Measurements from ENCODE around the gene WNT7A. TPM values are rescaled to one million over a fixed set of nuclear protein-coding genes. Genes with fewer than 3 reads are reported as not detected.
A peak's percentile ranks its signal among the peaks of the same experiment; 100 is the strongest.

Gene WNT7A
- total RNA-seq, 2 donors from 2014 or later, result not detected

DNA sequence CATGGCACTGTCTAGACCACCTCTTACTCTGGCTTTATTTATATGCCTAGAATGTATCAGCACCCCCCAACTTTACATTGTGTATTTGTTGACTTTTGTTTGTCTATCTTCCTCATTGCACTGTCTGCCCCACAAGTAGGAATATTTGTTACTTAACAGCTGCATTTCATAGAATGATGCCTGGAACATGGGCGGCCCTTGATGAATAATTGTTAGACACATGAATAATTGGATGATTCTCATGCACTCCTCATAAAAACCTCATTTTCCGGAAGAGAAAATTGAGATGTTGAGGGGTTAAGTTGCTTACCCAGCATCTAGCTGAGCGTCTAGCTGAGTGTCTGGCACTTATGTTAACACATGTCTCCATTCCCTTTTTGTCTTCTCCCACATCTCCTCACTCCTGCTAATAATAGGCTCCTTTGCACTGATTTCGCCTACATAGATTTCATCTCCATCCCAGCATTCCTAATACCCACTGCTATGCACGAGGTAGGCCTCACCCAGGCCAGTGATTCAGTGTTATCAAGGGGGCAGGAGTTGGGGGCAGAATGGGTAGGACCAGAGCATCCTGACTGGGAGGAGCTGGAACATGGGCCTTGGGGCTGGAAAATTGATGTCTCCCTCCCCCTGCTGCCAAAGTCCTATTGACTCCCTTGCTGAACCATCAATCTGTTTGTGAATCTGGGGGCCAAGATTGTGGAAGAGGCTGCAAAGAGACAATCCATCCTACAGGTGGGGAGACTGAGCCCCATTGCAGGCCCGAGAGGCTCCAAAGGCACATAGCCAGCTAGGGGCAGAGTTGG lies 7.8 kb upstream of the WNT7A start:
- DNase-seq (no peak), ATAC-seq (no peak)
- intact Hi-C loops (cut with DNase I), result loop anchor here in 1 of 2 donors (10.0 kb wide), 1 partner anchor 223 kb away; no protein-coding TSS in a partner anchor

DNA sequence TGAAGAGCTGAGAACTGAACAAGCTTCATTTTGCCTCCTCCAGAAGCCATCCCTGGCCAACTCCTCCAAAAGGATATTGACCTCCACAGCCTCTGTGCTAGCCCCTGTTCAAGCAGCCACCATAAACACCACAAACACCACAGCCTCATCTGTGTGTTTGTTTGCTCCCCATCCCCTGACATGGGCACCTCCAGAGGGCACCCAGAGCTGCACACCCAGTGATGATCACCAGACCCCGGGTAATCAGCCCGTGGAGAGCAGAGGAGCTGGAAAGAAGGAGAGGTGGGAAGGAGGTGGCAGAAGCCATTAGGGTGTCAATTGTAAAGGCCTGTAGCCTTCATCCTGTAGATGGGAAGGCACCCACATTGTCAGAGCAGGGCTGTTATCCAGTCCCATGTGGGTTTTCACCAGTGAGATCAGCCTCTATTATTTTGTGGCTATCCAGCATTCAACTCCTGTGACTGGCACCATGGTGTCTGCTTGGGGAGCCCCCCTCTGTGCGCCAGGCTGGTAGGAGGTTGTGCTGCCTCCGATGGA lies 6.8 kb upstream of the WNT7A start:
- intact Hi-C loops (cut with DNase I), result loop anchor here in 1 of 2 donors (10.0 kb wide), 1 partner anchor 222 kb away; no protein-coding TSS in a partner anchor
- ATAC-seq (no peak), DNase-seq (no peak)

DNA sequence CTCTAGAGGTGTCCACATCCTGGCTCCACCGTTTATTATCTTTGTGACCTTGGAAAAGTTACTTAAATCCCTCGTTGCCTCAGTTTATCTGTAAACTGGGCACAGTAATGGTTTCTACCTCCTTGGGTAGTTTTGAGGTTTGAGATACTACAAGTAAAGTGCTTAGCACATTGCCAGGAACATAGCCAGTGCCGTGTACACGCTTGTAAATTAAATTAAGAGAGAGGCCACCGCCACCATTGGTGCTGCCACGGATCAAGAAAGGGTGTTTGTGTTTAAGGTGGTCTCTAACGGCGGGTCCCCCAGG lies 5.8 kb upstream of the WNT7A start:
- ATAC-seq (no peak), DNase-seq (no peak)
- intact Hi-C loops (cut with DNase I), result loop anchor here in 1 of 2 donors (10.0 kb wide), 1 partner anchor 221 kb away; no protein-coding TSS in a partner anchor

DNA sequence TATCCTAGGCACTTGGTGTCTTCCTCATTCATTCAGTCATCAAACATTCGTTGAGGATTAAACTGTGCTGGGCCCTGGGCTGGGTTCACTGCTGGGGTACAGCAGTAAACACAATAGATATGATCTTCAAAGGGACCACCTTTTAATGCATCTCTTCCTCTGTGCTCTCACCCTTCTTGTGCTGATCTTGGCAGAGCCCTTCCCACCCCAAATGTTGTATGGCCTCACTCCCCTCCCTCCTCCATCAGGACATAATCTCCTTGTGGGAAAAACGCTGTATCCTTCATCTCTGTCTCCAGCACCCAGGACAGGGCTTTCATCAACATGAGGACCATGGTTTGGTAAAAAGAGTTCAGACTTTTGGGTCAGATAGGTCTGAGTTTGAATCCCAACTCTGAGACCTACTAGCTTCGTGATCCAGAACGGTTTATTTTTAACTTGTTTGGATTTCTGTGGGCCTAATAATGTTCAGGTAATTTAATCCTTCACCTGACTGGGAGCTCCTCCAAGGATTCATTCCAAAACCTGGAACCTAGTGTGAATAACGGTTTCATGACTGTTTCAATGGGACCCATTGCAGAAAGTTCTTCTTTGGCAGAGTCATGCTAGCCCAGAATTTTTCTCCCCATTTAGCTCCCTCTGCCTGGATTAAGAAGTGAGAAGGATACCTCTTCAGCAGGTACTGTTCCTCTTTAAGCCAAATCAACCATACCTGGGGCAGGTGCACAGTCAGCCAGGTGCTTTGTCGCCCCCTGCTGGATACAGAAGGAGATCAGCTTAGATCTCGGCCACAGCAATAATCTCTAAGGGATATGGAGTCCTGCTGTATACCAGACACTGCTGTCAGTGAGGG lies 5.2 kb upstream of the WNT7A start:
- intact Hi-C loops (cut with DNase I), result loop anchor here (5.0 to 10.0 kb wide), 2 partner anchors 220 to 228 kb away; no protein-coding TSS in a partner anchor
- ATAC-seq (no peak), DNase-seq (no peak)

DNA sequence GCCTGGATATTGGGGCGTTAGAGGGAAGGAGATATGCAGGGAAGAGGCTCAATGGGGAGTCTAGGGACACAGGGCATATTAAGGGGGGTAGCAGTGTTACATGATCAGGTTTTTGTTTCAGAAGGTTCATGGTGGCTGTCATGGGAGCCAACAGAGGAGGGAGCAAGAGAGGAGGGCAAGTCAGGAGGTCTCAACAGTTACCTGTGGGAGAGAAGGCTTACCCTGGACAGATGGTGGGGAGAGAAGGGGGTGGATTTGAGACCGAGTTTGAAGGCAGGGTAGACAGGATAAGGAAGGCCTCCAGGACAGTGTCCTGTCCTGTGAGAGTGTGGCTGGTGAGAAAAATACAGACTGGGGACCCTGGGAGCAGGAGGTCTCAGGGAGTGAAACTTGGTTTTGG lies 3.8 kb upstream of the WNT7A start:
- intact Hi-C loops (cut with DNase I), result loop anchor here (5.0 to 10.0 kb wide), 2 partner anchors 219 to 226 kb away; no protein-coding TSS in a partner anchor
- ATAC-seq (no peak), DNase-seq (no peak)

DNA sequence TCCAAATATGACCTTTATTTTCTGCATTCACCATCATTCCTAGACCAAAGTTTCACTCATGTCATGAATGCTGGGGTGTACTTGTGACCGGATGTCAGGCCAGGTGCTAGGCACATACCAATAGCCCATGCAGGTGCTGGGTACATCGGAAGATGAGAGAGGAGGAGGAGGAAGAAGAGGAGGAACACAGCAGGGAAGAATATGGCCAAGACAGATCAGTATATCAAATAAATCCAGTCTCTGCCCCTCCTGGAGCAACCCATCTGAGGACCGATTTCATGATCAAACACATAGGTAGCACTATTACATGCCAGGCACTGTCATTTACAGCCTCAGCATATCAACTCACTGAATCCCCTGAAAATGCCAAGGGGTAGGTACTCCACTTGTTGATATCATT lies 3.0 kb upstream of the WNT7A start:
- no peak for DNase-seq
- no peak for ATAC-seq
- intact Hi-C loops (cut with DNase I), result loop anchor here (5.0 to 10.0 kb wide), 2 partner anchors 218 to 226 kb away; no protein-coding TSS in a partner anchor

DNA sequence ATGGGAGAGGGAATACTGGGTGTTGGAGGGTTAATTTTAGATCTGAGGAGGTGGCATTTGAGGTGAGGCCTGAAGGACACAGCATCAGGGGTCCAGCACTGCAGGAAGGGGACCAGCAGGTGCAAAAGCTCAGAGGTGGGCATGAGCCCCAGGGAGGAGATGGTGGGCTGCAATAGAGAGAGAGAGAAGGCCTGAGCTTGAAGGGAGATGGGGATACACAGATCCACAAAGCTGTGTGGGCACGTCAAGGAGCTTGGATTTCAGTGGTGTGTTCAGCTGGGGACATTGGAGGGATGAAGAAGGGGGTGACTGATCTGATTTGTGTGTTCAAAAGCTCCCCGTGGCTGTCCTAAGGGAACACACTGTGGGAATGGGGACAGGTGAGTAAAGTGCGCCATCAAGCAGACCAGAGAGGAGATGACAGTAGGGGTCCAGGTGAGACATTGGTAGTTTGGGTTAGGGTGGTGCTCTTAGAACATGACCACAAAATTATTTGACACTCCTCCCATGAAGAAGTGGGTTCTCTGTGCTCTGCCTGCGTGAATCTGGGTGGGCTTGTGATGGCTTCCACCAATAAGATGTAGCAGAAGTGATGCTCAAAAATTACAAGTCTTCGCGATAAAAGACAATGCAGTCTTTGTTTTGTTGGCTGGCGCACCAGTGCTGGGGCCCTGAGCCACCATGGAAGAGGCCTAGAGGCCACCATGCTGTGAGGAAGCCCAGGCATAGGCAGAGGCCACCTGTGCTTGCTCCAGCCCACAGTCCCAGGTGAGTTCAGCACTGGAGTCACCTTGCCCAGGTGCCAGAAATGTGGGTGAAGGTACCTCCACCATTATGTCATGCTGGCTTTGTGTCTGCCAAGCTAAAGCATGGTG lies 1.9 kb upstream of the WNT7A start:
- intact Hi-C loops (cut with DNase I), result loop anchor here (5.0 to 10.0 kb wide), 2 partner anchors 217 to 224 kb away; no protein-coding TSS in a partner anchor
- DNase-seq, result no peak
- no peak for ATAC-seq

DNA sequence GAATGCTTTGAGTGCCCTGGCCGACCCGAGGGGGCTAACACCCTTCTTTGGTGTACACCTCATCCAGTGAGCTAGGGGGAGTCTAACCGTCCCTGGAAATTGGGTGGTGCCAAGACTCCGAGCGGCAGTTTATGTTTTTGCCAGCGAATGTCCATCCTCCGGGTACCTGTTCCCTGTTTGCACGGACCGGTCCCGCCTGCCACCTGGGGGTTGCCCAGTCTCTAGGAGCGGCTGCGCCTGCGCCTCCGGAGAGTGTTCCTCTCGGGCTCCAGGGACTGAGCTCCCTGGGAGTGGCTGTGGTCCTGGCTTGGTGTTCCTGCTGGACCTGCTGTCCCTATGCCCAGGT lies 913 bp upstream of the WNT7A start:
- DNase-seq, result no peak
- intact Hi-C loops (cut with DNase I), result loop anchor here (5.0 to 10.0 kb wide), 2 partner anchors 216 to 223 kb away; no protein-coding TSS in a partner anchor

DNA sequence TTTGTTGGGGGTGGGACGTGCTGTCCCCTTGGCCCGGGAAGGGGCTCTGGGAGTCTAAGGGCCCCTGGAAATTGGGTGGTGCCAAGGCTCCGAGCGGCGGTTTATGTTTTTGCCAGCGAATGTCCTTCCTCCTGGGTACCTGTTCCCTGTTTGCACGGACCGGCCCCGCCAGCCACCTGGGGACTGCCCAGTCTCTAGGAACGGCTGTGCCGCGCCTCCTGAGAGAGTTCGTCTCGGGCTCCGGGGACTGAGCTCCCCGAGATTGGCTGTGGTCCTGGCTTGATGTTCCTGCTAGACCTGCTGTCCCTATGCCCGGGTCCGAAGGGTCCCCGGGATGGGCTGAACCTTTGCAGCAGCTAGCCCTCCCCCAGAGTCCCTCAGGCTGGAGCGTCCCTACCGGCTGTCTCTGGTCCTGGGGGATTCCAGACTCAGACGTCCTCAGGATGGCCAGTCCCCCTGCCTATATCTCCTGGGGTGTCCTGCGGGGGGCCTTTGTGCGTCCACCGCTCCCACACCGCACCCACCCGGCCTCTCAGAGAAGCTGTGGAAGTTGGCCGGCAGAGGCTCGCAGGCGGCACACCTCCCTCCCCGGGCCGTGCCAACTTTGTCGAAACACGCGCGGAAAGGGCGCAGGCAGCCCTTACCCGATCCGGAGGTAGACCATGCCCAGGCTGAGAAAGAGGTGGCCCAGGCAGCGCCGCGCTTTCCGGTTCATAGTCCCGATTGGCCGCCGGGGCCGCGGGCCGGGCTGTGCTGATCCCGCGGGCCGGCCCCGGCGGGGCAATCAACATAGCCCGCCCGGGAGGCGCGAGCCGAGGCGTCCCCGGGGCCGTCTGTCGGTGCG lies 547 bp downstream of the WNT7A start:
- intact Hi-C loops (cut with DNase I), result no loop called here
- no peak for DNase-seq
- ATAC-seq, result peak; percentile 14 to 21

More for the DNA sequence above, 913 bp upstream of the WNT7A start:
- no peak for ATAC-seq

DNA sequence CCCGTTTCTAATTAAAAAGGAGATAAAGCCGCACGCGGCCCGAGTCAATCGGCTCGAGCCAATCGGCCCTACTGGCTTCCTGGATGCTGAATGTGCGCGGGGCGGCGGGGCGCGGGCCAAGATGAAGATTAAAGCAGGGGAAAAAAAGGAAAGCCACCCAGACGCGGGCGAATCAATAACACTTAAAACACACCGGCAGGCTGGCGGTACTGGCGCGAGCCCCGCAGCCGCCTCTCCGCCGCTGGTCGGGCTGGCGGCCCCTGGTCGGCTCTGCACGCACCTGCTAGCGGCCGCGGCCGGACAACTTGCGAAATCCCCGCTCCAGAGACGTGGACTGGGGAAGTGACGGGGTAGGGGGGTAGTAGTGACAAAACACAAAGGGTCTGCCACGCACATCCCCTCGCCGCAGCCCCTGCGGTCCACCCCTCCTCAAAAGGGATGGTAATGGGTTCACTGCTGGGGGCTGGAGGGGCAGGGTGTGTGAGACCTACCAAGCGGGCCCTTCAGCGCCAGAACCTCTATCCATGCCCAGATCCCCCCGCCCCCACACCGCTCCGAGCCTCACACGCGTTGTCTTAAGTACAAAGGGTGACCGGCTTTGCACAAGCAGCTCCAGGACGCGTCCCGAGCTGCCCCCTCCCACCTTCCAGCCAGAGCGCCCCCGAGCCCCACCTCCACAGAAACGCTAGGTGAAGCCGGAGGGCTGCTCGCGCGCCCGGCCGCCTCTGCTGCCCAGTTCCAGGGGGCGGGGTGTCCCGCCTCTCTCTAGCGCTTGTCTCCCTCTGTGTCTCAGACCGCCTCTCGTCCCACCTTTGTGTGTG lies 1.4 kb downstream of the WNT7A start:
- peak in 1 of 2 donors; percentile 15 for ATAC-seq
- no peak for DNase-seq
- intact Hi-C loops (cut with DNase I), result no loop called here

DNA sequence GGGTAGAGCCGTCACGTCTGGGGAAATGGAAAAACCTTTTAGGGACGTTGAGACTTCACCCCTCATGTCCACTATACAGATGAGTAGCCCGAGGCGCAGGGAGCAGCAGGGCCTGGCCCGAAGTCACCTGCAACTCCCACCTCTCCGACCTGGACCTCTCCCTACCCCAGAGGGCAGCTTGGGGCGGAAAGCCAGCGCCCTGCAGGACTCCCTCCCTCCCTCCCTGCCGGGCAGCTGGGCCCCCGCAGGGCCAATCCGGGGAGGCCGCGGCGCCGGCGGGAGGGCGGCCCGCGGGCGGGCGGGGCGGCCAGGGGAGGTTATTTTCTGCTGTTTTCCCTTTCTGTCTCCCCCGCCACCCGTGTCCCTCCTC lies 2.0 kb downstream of the WNT7A start:
- intact Hi-C loops (cut with DNase I), result no loop called here
- DNase-seq (no peak), ATAC-seq (no peak)

DNA sequence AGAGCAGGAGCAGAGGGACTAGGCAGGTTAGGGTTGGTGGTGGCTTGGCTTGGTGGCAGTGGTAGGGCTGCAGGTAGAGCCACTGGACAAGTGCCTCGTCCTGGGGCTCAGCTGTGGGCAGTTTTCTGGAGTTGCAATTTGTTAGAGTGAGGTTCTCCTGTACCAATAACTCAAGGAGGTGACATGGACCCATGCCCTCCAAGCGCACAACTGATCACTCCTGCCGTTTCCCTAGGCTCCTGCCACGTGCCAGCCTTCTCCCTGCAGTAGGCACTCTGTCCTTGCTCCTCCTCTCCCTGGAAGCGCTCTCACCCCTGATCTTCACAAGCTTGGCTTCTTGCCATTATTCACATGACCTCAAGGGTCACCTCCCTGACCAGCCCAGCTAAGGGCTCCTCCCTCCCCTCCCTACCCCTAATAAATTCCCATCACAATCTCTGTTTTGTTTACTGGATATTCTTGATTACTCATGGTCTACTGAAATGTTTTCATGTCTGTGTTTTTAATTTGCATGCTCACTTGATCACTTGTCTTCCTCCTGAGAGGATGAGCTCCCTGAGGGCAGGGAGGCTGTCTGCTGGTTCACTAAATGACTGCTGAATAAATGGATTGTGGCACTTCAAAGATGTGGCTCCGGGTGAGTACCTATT lies 3.3 kb downstream of the WNT7A start:
- ATAC-seq, result no peak
- intact Hi-C loops (cut with DNase I), result no loop called here
- DNase-seq, result no peak

DNA sequence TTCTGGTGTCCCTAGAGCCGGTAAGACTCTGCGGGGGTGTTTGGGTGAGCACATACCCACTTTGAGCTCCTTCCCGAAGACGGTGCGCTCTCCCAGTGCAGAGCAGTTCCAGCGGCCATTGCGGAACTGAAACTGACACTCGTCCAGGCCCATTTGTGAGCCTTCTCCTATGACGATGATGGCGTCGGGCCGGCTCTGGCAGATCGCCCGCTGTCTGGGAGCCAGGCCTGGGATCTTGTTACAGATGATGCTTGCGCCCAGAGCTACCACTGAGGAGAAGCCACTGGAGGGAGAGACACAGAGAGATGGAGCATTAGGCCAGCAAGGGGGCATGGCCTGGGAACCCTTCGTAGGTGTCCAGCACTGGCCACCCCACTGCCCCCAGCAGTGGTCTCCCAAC lies 5.0 kb downstream of the WNT7A start:
- ATAC-seq (no peak), DNase-seq (no peak)
- intact Hi-C loops (cut with DNase I), result no loop called here

DNA sequence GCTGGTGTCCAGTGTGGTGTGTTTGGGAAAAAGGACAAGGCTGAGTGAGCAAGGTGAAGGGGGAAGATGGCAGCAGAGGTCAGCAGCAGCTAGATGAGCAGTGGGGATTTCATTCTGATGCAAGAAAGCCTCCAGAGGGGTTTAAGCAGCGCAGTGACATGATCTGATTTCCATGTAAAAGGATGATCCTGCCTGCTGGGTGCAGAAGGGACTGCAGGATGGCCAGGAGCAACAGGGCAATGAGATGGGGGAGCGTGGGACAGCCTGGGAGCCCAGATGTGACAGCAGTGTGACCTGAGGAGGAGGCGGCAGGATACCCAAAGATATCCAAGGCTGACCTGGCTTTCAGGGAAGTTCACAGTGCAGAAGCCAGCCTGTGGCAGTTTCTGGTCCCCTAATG lies 6.1 kb downstream of the WNT7A start:
- DNase-seq, result no peak
- no peak for ATAC-seq
- intact Hi-C loops (cut with DNase I), result no loop called here

DNA sequence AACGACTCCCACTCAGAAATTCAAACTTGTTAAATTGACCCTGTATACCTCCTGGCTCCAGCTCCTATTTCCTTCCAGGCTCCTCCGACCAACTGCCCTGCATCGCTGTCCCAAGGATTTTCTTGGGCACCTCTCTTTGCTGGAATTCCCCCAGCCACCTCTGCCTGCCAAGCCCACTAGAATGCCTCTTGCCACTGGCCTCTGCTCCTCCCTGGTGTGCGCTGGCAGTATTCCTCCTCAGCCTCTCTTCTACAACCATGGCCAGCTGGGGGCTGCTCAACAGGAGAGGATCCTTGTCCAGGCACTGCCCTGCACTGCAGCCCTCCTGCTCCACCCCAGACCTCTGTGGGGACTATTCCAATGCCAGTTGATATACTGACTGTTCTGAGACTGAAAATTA lies 7.4 kb downstream of the WNT7A start:
- ATAC-seq, result no peak
- intact Hi-C loops (cut with DNase I), result no loop called here
- no peak for DNase-seq

DNA sequence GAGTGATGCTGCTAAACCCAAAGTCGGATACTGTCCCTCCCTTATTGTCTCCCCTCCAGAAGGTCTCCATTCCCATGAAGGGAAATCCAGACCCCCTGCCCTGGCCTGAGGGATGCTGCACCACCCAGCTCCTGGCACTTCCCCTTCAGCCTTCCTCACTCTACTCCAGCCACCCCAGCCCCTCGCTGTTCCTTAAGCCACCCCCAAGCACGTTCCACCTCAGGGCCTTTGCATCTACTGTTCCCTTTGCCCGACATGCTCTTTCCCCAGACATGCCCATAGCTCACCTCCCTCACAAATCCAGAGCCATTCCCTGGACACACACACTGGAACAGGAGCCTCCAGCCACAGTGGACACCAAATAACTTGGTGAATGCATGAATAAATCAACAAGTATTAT lies 8.1 kb downstream of the WNT7A start:
- ATAC-seq (no peak), DNase-seq (no peak)
- intact Hi-C loops (cut with DNase I), result no loop called here

DNA sequence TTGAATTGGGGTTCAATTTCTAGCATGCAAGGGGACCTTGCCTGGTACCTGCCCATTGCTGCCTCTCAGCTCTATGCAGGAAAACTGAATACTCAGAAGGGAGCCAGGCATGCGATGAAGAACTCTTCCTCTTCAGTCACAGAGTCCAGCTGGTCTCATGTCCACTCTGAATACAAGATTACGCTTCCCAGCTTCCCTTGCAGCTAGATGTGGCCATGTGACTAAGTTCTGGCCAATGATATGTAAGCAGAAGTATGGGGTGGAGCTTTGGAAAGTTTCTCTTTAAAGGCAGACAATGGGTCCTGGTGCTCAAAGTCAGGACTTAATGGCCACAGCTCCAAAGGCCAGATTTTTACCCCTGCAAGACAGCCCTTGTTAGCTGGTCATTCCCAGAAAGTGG lies 9.0 kb downstream of the WNT7A start:
- ATAC-seq, result no peak
- intact Hi-C loops (cut with DNase I), result no loop called here
- no peak for DNase-seq

Data from left cardiac atrium (tissue), 4 donors.